ENCODE measurements around the gene STAP2. TPM values are rescaled to one million over a fixed set of nuclear protein-coding genes. Genes with fewer than 3 reads are reported as not detected.

STAP2 gene
- total and polyA plus RNA-seq, 4 donors: 24.4 to 32.6 (median 27.3) TPM

GRCh38 chr19:4326837-4327251 is 11.8 kb downstream of the STAP2 start:
- peaks cover 0 to 10% (median 2%) of the 10 kb centered on the region in 5 donors for H3K4me1 ChIP-seq (ENCODE audit: control insufficient read depth in 5 of 5, insufficient read depth in 5 of 5, low read length in 5 of 5)
- H3K9me3 ChIP-seq (ENCODE audit: control insufficient read depth in 4 of 4, insufficient read depth in 3 of 4, low read length in 3 of 4): no peaks in the 10 kb centered on the region
- H3K27ac ChIP-seq (ENCODE audit: low read depth in 1 of 2, low read length in 1 of 2): no peak overlapping the region
- no peaks in the 10 kb centered on the region for H3K36me3 ChIP-seq (ENCODE audit: control insufficient read depth in 4 of 4, insufficient read depth in 4 of 4, low read length in 4 of 4)
- DNase-seq (no peak), ATAC-seq (ENCODE audit: insufficient read depth, low FRiP score) (no peak)
- peaks cover 0 to 6% (median 2%) of the 10 kb centered on the region in 3 donors for H3K27me3 ChIP-seq (ENCODE audit: control insufficient read depth in 3 of 3, insufficient read depth in 3 of 3, low read length in 2 of 3)
- no peak for TF ChIP-seq CTCF (IDR thresholded peaks at IDR 0.05; ENCODE audit: control extremely low read depth, extremely low read depth)
- no peak overlapping the region for H3K4me3 ChIP-seq
- 9 to 26% methylated on average over 33 of the region's 33 CpGs for WGBS, 2 donors
- no peak overlapping the region for H3K9ac ChIP-seq (ENCODE audit: insufficient read depth in 1 of 2, low read length in 2 of 2)

DNA sequence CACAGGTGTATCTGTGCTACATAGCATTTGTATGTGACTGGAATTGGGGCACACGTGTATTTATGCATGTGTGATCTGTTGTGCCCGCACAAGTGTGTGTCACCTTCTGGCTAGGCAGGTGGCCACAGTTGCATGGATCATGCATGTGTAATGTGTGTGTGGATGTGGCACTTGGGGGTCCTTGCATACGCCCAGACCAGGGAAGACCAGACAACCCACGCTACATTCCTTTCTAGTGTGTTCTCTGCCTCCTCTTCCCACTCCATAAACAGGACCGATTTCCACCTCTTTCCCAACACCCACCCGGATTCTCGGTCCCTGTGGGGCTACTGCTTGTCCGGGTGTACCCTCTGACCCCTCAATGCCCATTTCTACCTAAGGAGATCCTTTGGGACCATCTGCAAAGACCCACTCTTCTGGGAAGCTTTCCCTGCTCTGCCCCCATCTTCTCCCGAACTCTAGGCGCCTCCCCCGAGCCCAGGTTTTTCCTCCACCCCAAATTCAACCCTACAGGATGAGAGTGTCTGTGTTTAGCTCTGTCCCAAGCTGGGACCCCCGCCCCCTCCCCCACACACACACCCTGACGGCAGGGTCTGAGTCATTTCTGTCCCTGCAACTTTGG is 12.3 kb downstream of the STAP2 start:
- Histone ChIP-seq H3K9me3 (ENCODE audit: control insufficient read depth in 4 of 4, insufficient read depth in 3 of 4, low read length in 3 of 4) (no peaks in the 10 kb centered on the region), H3K27ac (ENCODE audit: low read depth in 1 of 2, low read length in 1 of 2) (no peak overlapping the region), H3K36me3 (ENCODE audit: control insufficient read depth in 4 of 4, insufficient read depth in 4 of 4, low read length in 4 of 4) (no peaks in the 10 kb centered on the region), H3K4me1 (ENCODE audit: control insufficient read depth in 5 of 5, insufficient read depth in 5 of 5, low read length in 5 of 5) (peaks cover 0 to 10% (median 2%) of the 10 kb centered on the region in 5 donors), H3K4me3 (no peak overlapping the region), H3K27me3 (ENCODE audit: control insufficient read depth in 3 of 3, insufficient read depth in 3 of 3, low read length in 2 of 3) (peaks cover 0 to 6% (median 2%) of the 10 kb centered on the region in 3 donors), H3K9ac (ENCODE audit: insufficient read depth in 1 of 2, low read length in 2 of 2) (no peak overlapping the region)
- ATAC-seq (ENCODE audit: insufficient read depth, low FRiP score): no peak
- no peak for DNase-seq
- 51 to 69% methylated on average over 13 of the region's 13 CpGs for WGBS, 2 donors
- TF ChIP-seq CTCF (IDR thresholded peaks at IDR 0.05; ENCODE audit: control extremely low read depth, extremely low read depth): no peak

- H3K4me1 ChIP-seq (ENCODE audit: control insufficient read depth in 5 of 5, insufficient read depth in 5 of 5, low read length in 5 of 5): peaks cover 0 to 10% (median 2%) of the 10 kb centered on the region in 5 donors
- H3K9ac ChIP-seq (ENCODE audit: insufficient read depth in 1 of 2, low read length in 2 of 2): no peak overlapping the region
- peaks cover 0 to 6% (median 2%) of the 10 kb centered on the region in 3 donors for H3K27me3 ChIP-seq (ENCODE audit: control insufficient read depth in 3 of 3, insufficient read depth in 3 of 3, low read length in 2 of 3)
- TF ChIP-seq CTCF (IDR thresholded peaks at IDR 0.05; ENCODE audit: control extremely low read depth, extremely low read depth): no peak
- ATAC-seq (ENCODE audit: insufficient read depth, low FRiP score) (no peak), DNase-seq (no peak)
- no peak overlapping the region for H3K4me3 ChIP-seq
- no peaks in the 10 kb centered on the region for H3K36me3 ChIP-seq (ENCODE audit: control insufficient read depth in 4 of 4, insufficient read depth in 4 of 4, low read length in 4 of 4)
- H3K9me3 ChIP-seq (ENCODE audit: control insufficient read depth in 4 of 4, insufficient read depth in 3 of 4, low read length in 3 of 4): no peaks in the 10 kb centered on the region
- H3K27ac ChIP-seq (ENCODE audit: low read depth in 1 of 2, low read length in 1 of 2): no peak overlapping the region
- WGBS, 2 donors: 88 to 91% methylated on average over 12 of the region's 12 CpGs
Measured at GRCh38 chr19:4324228-4324627, 14.4 kb downstream of the STAP2 start.

- 94 to 97% methylated on average over 9 of the region's 9 CpGs for WGBS, 2 donors
- peaks cover 0 to 6% (median 2%) of the 10 kb centered on the region in 3 donors for H3K27me3 ChIP-seq (ENCODE audit: control insufficient read depth in 3 of 3, insufficient read depth in 3 of 3, low read length in 2 of 3)
Measured at GRCh38 chr19:4323692-4324091, 14.9 kb downstream of the STAP2 start.

More at GRCh38 chr19:4323692-4324091, 14.9 kb downstream of the STAP2 start:
- DNase-seq (no peak), ATAC-seq (ENCODE audit: insufficient read depth, low FRiP score) (no peak)
- H3K4me1 ChIP-seq (ENCODE audit: control insufficient read depth in 5 of 5, insufficient read depth in 5 of 5, low read length in 5 of 5): peaks cover 0 to 9% (median 2%) of the 10 kb centered on the region in 5 donors
- no peak overlapping the region for H3K4me3 ChIP-seq
- no peak overlapping the region for H3K27ac ChIP-seq (ENCODE audit: low read depth in 1 of 2, low read length in 1 of 2)
- no peak overlapping the region for H3K9ac ChIP-seq (ENCODE audit: insufficient read depth in 1 of 2, low read length in 2 of 2)
- H3K36me3 ChIP-seq (ENCODE audit: control insufficient read depth in 4 of 4, insufficient read depth in 4 of 4, low read length in 4 of 4): no peaks in the 10 kb centered on the region
- H3K9me3 ChIP-seq (ENCODE audit: control insufficient read depth in 4 of 4, insufficient read depth in 3 of 4, low read length in 3 of 4): no peaks in the 10 kb centered on the region
- no peak for TF ChIP-seq CTCF (IDR thresholded peaks at IDR 0.05; ENCODE audit: control extremely low read depth, extremely low read depth)

Measured in lung (tissue), 12 donors.